Medulla oblongata (tissue), 1 donor: ENCODE data around the gene HIVEP3.

Experiments
- DNase-seq: peaks from one replicate; pipeline ENCODE4 v3.0.0-alpha.2; 2015; ENCODE audit errors: extremely low spot score

HIVEP3 gene

GRCh38 chr1:41762251-41762650 is 156.5 kb downstream of the HIVEP3 start:
- no peak for DNase-seq

DNA sequence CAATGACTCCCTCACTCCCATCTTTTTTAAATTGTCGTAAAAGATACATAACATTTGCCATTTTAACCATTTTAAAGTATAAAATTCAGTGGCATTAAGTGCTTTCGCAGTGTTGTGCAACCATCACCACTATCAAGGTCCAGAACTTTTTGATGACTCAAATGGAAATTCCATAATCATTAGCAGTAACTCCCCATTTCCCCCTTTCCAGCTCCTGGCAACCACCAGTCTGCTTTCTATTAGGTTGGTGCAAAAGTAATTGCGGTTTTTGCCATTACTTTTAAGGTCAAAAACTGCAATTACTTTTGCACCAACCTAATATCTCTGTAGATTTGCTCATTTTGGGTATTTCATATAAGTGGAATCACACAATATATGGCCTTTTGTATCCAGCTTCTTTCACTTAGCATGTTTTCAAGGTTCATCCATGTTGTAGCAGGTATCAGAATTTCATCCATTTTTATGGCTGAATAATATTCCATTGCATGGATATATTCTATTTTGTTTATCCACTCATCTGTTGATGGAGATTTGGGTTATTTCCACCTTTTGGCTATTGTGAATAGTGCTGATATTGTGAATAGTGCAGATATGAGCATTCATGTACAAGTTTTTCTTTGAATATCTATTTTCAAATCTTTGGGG is 159.7 kb downstream of the HIVEP3 start:
- no peak for DNase-seq

- no peak for DNase-seq
Observed at GRCh38 chr1:41758500-41758899, 160.2 kb downstream of the HIVEP3 start.

DNA sequence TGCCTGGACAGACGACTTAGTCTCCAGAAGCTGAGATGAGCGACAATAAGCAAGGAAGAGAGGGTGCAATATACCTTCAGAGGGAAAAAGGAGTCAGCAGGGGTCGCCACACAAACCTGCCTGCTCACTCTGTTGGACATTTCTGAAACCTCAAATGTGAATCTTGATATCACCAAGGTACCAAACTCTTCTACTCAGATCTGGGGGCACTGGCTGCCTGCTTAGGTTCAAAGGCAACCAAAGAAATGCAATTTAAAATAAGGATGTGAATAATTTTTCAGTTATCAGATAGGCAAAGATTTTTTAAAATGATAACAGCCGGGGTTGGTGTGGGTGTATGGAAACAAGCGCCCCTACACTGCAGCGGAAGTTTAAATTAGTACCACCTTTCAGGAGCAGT is 164.2 kb downstream of the HIVEP3 start:
- DNase-seq = no peak

GRCh38 chr1:41752514-41753170 is 166.1 kb downstream of the HIVEP3 start:
- DNase-seq = no peak

GRCh38 chr1:41751804-41752513 is 166.8 kb downstream of the HIVEP3 start:
- peak; percentile 77 for DNase-seq

DNA sequence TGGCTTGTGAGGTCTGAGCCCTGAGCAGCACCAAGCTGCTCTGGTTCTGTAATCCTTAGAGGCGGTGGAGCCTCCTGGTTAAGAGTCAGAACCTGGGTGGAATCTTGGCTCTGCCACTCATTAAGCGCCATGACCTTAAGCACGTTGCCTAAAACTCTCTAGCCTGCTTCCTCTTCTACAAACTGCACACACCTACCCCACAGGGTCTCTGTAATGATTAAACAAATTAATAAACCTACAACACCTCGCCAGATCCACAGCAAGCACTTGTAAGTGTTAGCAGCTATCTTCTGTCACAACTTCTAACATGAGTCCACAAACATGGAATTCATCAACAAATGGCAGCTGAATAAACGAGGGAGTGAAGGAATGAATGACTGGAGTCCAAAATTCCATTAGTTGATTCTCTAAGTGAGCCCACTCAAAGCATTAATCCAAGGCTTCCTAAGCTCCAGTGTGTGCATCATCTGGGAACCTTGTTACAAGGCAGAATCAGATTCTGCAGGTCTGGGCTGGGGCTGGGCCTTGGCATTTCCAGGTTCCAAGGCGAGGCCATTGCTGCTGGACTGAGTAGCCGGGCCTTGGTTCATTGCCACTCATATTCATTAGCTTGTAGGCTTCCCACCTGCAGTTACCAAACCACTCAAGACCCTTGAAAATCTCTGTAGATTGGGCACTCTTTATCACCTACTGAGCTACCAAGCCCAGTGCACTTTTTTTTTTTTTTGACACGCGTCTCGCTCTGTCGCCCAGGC is 168.6 kb downstream of the HIVEP3 start:
- DNase-seq = no peak

DNA sequence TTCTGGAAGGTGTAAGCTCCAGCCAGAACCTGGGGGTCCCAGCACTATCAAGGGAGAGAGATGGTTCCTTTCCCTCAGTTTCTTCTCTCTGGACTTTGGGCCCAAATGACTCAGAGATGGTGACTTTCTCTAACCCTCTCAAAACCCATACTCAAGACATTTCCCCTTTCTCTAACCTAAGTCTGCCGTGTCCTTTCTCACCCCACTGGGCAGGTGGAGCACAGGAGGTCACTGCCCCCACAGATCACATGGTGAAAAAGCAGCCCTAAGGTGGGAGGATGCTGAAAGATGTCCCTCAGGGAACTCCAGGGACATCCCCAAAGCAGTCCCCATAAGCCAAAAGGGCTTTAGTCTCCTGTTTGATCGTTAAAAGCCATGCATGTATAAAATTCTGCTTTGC is 173.7 kb downstream of the HIVEP3 start:
- DNase-seq = no peak

GRCh38 chr1:41743366-41743765 is 175.4 kb downstream of the HIVEP3 start:
- no peak for DNase-seq

- peak; percentile 71 for DNase-seq
Observed at GRCh38 chr1:41742219-41742618, 176.5 kb downstream of the HIVEP3 start.

- DNase-seq = no peak
Observed at GRCh38 chr1:41741244-41741643, 177.5 kb downstream of the HIVEP3 start.

DNA sequence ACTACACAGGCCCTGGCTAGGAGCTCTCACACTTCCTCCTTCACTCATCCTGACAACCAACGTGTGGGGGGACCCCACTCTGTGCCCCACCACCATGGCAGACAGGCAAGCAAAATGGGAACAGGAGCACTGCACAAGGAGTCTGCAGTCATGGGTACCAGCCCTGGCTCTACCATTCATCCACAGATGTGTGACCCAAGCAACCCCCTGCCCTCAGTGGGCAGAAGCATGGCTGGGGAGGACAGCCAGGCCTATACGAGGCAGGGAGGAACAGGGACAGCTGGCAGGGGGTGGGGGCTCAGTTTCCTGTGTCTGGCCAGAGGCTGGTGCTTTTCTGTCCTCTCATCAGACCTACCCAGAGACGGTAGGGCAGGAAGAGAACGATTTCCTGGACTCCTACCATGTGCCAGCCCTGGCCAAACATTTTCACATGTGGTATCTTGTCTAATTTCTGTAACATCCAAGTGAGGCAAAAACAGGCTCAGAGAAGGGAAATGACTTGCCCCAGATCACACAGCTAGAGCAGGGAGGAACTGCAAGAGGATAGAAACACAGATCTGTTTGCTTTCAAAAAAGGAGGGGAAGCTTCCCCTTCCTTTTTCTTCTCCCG is 178.0 kb downstream of the HIVEP3 start:
- no peak for DNase-seq

GRCh38 chr1:41740058-41740457 is 178.7 kb downstream of the HIVEP3 start:
- no peak for DNase-seq

DNA sequence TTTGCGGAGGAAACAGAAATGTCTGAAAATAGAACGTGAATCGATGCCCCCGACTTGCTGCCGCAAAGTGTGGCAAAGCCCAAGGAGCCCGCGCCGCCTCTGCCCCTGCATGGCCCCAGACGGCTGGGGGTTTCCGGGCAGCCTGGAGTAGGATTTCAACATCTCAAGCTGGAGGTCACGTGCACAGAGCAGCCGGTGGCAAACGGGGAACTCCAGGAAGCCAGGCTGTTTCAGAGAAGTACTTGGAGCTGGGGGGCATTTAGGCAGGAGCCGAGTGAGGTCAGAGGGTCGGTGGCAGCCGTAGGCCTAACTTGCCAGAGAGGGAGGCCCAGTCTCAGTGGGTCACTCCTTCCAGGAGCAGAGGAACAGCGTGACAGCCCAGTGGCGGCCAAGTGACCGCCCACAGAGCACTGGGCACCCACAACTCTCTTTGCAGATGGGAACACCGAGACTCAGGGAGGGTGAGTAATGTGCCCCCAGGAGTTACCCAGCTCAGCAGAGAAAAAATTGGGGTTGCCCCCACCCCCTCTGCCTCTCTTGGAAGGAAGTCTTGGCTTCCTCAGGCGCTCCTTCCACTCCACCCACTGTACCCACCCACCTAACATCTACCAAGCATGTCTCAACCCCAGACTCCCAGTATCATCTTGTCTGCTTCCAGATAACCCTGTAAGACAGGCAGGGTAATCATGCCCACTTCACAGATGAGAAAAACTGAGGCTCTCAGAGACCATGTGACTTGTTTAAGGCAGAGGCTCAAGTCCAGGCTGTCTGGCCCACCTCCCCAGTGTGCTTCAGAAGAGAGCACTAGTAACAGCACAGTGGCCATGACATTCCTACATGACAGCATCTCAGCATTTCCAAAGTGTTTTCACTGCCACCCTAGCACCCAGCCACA is 179.4 kb downstream of the HIVEP3 start:
- DNase-seq = peak; percentile 79

- DNase-seq = no peak
Observed at GRCh38 chr1:41738475-41738874, 180.2 kb downstream of the HIVEP3 start.

DNA sequence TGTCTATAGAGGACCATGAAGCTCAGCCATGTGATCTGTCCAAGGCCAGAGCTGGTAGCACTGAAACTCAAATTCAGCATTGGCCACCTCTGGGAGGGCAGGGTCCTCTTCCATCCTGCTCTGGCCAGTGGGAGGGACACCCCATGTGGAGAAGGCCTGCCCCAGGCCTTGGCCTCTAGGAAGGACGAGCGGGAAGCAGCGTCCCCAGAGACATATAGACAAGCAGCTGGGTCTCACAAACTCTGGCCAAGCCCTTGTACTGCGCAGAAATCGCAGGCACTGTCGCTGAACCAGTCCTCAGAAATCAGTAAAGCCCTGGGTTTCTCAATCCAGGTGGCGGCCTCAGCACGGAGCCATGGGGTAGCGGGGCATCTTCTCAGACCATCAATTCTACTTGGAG is 180.7 kb downstream of the HIVEP3 start:
- no peak for DNase-seq

GRCh38 chr1:41735631-41736260 is 183.0 kb downstream of the HIVEP3 start:
- peak; percentile 68 for DNase-seq

DNA sequence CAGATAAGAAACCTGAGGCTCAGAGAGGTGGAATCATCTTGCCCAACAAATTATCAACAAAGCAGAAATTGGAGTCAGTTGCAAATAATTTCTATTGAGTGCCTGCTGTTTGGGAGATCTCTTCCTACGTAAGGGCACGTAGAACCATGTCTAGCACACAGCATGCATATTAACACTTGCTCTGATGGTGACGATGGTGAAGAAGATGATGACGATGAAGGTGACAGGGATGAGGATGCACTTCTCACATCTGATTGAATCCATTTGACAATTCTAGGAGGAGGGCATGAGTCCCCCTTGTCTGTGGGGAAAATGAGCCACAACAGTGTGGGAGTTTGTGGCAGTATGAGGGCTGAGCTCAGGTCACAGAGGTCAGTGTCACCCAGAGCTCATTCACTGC is 183.6 kb downstream of the HIVEP3 start:
- DNase-seq = no peak

DNA sequence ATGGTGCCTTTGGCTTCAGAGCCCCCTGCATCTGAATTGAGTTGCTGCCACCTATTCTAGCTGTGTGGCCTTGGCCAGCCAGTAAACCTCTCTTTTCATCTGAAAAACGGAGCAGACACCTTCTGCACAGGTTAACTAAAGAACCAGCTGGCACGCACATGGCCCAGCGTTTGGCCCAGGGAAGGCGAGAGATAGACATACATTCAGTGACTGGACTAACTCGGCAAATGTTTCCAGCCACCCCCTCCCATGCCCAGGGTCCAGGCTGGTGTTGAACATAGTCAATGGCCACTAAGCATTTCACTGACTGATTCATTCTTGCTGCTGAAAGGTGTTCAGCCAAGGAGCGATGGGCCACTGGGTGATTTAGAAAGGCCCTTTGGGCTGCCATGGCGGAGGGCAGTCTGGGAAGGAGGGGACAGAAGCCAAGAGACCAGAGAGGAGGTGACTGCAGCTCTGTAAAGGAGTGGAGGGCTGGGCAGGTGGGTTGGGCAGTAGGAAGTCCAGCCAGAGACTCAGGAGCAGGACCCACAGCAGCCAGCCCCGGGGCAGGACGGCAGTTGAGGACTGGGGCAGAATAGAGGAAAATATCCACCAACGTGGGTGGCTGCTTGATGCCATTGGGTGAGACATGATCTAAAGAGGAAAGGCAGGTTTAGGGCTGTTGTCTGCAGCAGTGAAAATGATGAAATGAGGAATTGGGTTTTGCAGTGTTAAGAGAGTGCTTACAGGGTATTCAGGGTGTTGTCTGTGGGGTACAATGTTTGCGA is 184.3 kb downstream of the HIVEP3 start:
- DNase-seq = no peak

DNA sequence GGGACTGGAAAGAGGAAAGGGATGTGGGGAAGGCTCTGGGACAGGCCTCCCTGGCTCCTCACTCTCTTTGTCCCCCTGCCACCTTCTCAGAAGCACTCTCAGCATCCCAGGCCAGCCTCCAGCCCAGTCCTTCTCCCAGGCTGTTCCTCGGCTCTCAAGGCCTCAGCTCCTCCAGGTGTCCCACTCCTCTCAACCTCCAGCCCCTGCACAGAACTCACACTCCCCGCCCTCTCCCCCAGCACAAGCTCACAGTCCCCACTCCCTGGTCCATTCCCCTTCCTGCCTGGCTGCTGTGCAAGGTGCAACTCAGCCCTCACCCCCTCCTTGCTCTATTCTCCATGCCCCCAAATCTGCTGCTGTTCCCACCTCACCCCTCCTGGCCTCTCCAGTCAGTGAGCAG is 185.0 kb downstream of the HIVEP3 start:
- no peak for DNase-seq
